Measurements from ENCODE around the gene PES1.

Gene PES1

GRCh38 chr22:30609260-30610185, 17.8 kb upstream of the PES1 start:
- H3K4me1 ChIP-seq (ENCODE audit: control insufficient read depth in 5 of 5, insufficient read depth in 5 of 5, low read length in 5 of 5) = peaks cover 11 to 58% (median 50%) of the 10 kb centered on the region in 5 donors
- peaks cover 0 to 33% (median 21%) of the 10 kb centered on the region in 5 donors for H3K36me3 ChIP-seq (ENCODE audit: control insufficient read depth in 5 of 5, insufficient read depth in 5 of 5, low read length in 5 of 5)
- no peaks in the 10 kb centered on the region for H3K9me3 ChIP-seq (ENCODE audit: control insufficient read depth in 5 of 5, low read length in 5 of 5)
- H3K4me3 ChIP-seq (ENCODE audit: low read depth in 1 of 5, low read length in 5 of 5) = peak overlapping the region in 4 of 5 donors; percentile 34 to 39 (median 38)
- H3K9ac ChIP-seq (ENCODE audit: low read length in 5 of 5) = peak overlapping the region; percentile 4 to 48 (median 41)
- peak overlapping the region; percentile 50 for H3K27ac ChIP-seq (ENCODE audit: low read depth, low read length)
- H3K27me3 ChIP-seq (ENCODE audit: control insufficient read depth in 5 of 5, insufficient read depth in 4 of 5, low read length in 5 of 5) = no peaks in the 10 kb centered on the region

GRCh38 chr22:30607939-30608338, 16.2 kb upstream of the PES1 start:
- Histone ChIP-seq H3K27me3 (ENCODE audit: control insufficient read depth in 5 of 5, insufficient read depth in 4 of 5, low read length in 5 of 5) (no peaks in the 10 kb centered on the region), H3K36me3 (ENCODE audit: control insufficient read depth in 5 of 5, insufficient read depth in 5 of 5, low read length in 5 of 5) (peaks cover 0 to 19% (median 8%) of the 10 kb centered on the region in 5 donors), H3K4me3 (ENCODE audit: low read depth in 1 of 5, low read length in 5 of 5) (peak overlapping the region in 4 of 5 donors; percentile 17 to 96 (median 82)), H3K27ac (ENCODE audit: low read depth, low read length) (no peak overlapping the region), H3K4me1 (ENCODE audit: control insufficient read depth in 5 of 5, insufficient read depth in 5 of 5, low read length in 5 of 5) (peaks cover 9 to 67% (median 50%) of the 10 kb centered on the region in 5 donors), H3K9ac (ENCODE audit: low read length in 5 of 5) (no peak overlapping the region), H3K9me3 (ENCODE audit: control insufficient read depth in 5 of 5, low read length in 5 of 5) (no peaks in the 10 kb centered on the region)

GRCh38 chr22:30607300-30607930, 15.7 kb upstream of the PES1 start:
- no peaks in the 10 kb centered on the region for H3K9me3 ChIP-seq (ENCODE audit: control insufficient read depth in 5 of 5, low read length in 5 of 5)
- peaks cover 9 to 67% (median 50%) of the 10 kb centered on the region in 5 donors for H3K4me1 ChIP-seq (ENCODE audit: control insufficient read depth in 5 of 5, insufficient read depth in 5 of 5, low read length in 5 of 5)
- peaks cover 0 to 14% (median 3%) of the 10 kb centered on the region in 5 donors for H3K36me3 ChIP-seq (ENCODE audit: control insufficient read depth in 5 of 5, insufficient read depth in 5 of 5, low read length in 5 of 5)
- H3K9ac ChIP-seq (ENCODE audit: low read length in 5 of 5) = peak overlapping the region in 4 of 5 donors; percentile 54 to 78 (median 58)
- peak overlapping the region; percentile 72 to 99 (median 92) for H3K4me3 ChIP-seq (ENCODE audit: low read depth in 1 of 5, low read length in 5 of 5)
- H3K27me3 ChIP-seq (ENCODE audit: control insufficient read depth in 5 of 5, insufficient read depth in 4 of 5, low read length in 5 of 5) = no peaks in the 10 kb centered on the region
- peak overlapping the region; percentile 7 for H3K27ac ChIP-seq (ENCODE audit: low read depth, low read length)

GRCh38 chr22:30606455-30607299, 15.0 kb upstream of the PES1 start, which contains the start of gene TCN2:
Gene TCN2 (plus strand): TSS chr22:30607174. CDS start chr22:30607332, 158 bp downstream.
- peak within 1 kb of the TSS; percentile 72 to 99 (median 92) for H3K4me3 ChIP-seq (ENCODE audit: low read depth in 1 of 5, low read length in 5 of 5)
- H3K36me3 ChIP-seq (ENCODE audit: control insufficient read depth in 5 of 5, insufficient read depth in 5 of 5, low read length in 5 of 5) = peaks cover 0 to 12% (median 3%) of the 10 kb centered on the region in 5 donors
- H3K9me3 ChIP-seq (ENCODE audit: control insufficient read depth in 5 of 5, low read length in 5 of 5) = no peaks in the 10 kb centered on the region
- peaks cover 9 to 67% (median 50%) of the 10 kb centered on the region in 5 donors for H3K4me1 ChIP-seq (ENCODE audit: control insufficient read depth in 5 of 5, insufficient read depth in 5 of 5, low read length in 5 of 5)
- H3K27ac ChIP-seq (ENCODE audit: low read depth, low read length) = peak within 1 kb of the TSS; percentile 50
- H3K9ac ChIP-seq (ENCODE audit: low read length in 5 of 5) = peak within 1 kb of the TSS; percentile 54 to 78 (median 62)
- H3K27me3 ChIP-seq (ENCODE audit: control insufficient read depth in 5 of 5, insufficient read depth in 4 of 5, low read length in 5 of 5) = no peaks in the 10 kb centered on the region

GRCh38 chr22:30605449-30606110, 13.9 kb upstream of the PES1 start:
- H3K4me3 ChIP-seq (ENCODE audit: low read depth in 1 of 5, low read length in 5 of 5) = peak overlapping the region; percentile 72 to 99 (median 92)
- H3K9me3 ChIP-seq (ENCODE audit: control insufficient read depth in 5 of 5, low read length in 5 of 5) = no peaks in the 10 kb centered on the region
- H3K27ac ChIP-seq (ENCODE audit: low read depth, low read length) = peak overlapping the region; percentile 50
- H3K9ac ChIP-seq (ENCODE audit: low read length in 5 of 5) = peak overlapping the region in 4 of 5 donors; percentile 7 to 63 (median 26)
- H3K4me1 ChIP-seq (ENCODE audit: control insufficient read depth in 5 of 5, insufficient read depth in 5 of 5, low read length in 5 of 5) = peaks cover 9 to 66% (median 50%) of the 10 kb centered on the region in 5 donors
- peaks cover 0 to 1% (median 0%) of the 10 kb centered on the region in 5 donors for H3K36me3 ChIP-seq (ENCODE audit: control insufficient read depth in 5 of 5, insufficient read depth in 5 of 5, low read length in 5 of 5)
- no peaks in the 10 kb centered on the region for H3K27me3 ChIP-seq (ENCODE audit: control insufficient read depth in 5 of 5, insufficient read depth in 4 of 5, low read length in 5 of 5)

- Histone ChIP-seq H3K36me3 (ENCODE audit: control insufficient read depth in 5 of 5, insufficient read depth in 5 of 5, low read length in 5 of 5) (no peaks in the 10 kb centered on the region), H3K4me1 (ENCODE audit: control insufficient read depth in 5 of 5, insufficient read depth in 5 of 5, low read length in 5 of 5) (peaks cover 5 to 58% (median 44%) of the 10 kb centered on the region in 5 donors), H3K27ac (ENCODE audit: low read depth, low read length) (peak overlapping the region; percentile 11), H3K27me3 (ENCODE audit: control insufficient read depth in 5 of 5, insufficient read depth in 4 of 5, low read length in 5 of 5) (no peaks in the 10 kb centered on the region), H3K9me3 (ENCODE audit: control insufficient read depth in 5 of 5, low read length in 5 of 5) (no peaks in the 10 kb centered on the region), H3K4me3 (ENCODE audit: low read depth in 1 of 5, low read length in 5 of 5) (no peak overlapping the region), H3K9ac (ENCODE audit: low read length in 5 of 5) (no peak overlapping the region)
Measured at GRCh38 chr22:30604723-30605122, 13.0 kb upstream of the PES1 start.

- H3K27ac ChIP-seq (ENCODE audit: low read depth, low read length) = peak overlapping the region; percentile 11
- peaks cover 4 to 49% (median 35%) of the 10 kb centered on the region in 5 donors for H3K4me1 ChIP-seq (ENCODE audit: control insufficient read depth in 5 of 5, insufficient read depth in 5 of 5, low read length in 5 of 5)
- no peak overlapping the region for H3K9ac ChIP-seq (ENCODE audit: low read length in 5 of 5)
Measured at GRCh38 chr22:30603801-30604200, 12.1 kb upstream of the PES1 start.

GRCh38 chr22:30602049-30602448, 10.3 kb upstream of the PES1 start:
- Histone ChIP-seq H3K9ac (ENCODE audit: low read length in 5 of 5) (no peak overlapping the region), H3K4me1 (ENCODE audit: control insufficient read depth in 5 of 5, insufficient read depth in 5 of 5, low read length in 5 of 5) (peaks cover 2 to 31% (median 18%) of the 10 kb centered on the region in 5 donors), H3K27me3 (ENCODE audit: control insufficient read depth in 5 of 5, insufficient read depth in 4 of 5, low read length in 5 of 5) (no peaks in the 10 kb centered on the region), H3K9me3 (ENCODE audit: control insufficient read depth in 5 of 5, low read length in 5 of 5) (no peaks in the 10 kb centered on the region), H3K36me3 (ENCODE audit: control insufficient read depth in 5 of 5, insufficient read depth in 5 of 5, low read length in 5 of 5) (no peaks in the 10 kb centered on the region), H3K27ac (ENCODE audit: low read depth, low read length) (no peak overlapping the region), H3K4me3 (ENCODE audit: low read depth in 1 of 5, low read length in 5 of 5) (no peak overlapping the region)

More at GRCh38 chr22:30603801-30604200, 12.1 kb upstream of the PES1 start:
- no peaks in the 10 kb centered on the region for H3K27me3 ChIP-seq (ENCODE audit: control insufficient read depth in 5 of 5, insufficient read depth in 4 of 5, low read length in 5 of 5)
- no peak overlapping the region for H3K4me3 ChIP-seq (ENCODE audit: low read depth in 1 of 5, low read length in 5 of 5)
- no peaks in the 10 kb centered on the region for H3K36me3 ChIP-seq (ENCODE audit: control insufficient read depth in 5 of 5, insufficient read depth in 5 of 5, low read length in 5 of 5)
- no peaks in the 10 kb centered on the region for H3K9me3 ChIP-seq (ENCODE audit: control insufficient read depth in 5 of 5, low read length in 5 of 5)

GRCh38 chr22:30601464-30601863, 9.8 kb upstream of the PES1 start:
- no peaks in the 10 kb centered on the region for H3K27me3 ChIP-seq (ENCODE audit: control insufficient read depth in 5 of 5, insufficient read depth in 4 of 5, low read length in 5 of 5)
- H3K9me3 ChIP-seq (ENCODE audit: control insufficient read depth in 5 of 5, low read length in 5 of 5) = no peaks in the 10 kb centered on the region
- no peak overlapping the region for H3K9ac ChIP-seq (ENCODE audit: low read length in 5 of 5)
- no peak overlapping the region for H3K27ac ChIP-seq (ENCODE audit: low read depth, low read length)
- no peaks in the 10 kb centered on the region for H3K36me3 ChIP-seq (ENCODE audit: control insufficient read depth in 5 of 5, insufficient read depth in 5 of 5, low read length in 5 of 5)
- H3K4me3 ChIP-seq (ENCODE audit: low read depth in 1 of 5, low read length in 5 of 5) = no peak overlapping the region
- H3K4me1 ChIP-seq (ENCODE audit: control insufficient read depth in 5 of 5, insufficient read depth in 5 of 5, low read length in 5 of 5) = peaks cover 2 to 28% (median 13%) of the 10 kb centered on the region in 5 donors

Data from subcutaneous abdominal adipose tissue (tissue), 5 donors.